HuH-7.5 (cell line): ENCODE results near the gene SEMA3D.

Experiments
- DNase-seq: peaks from one replicate; pipeline ENCODE4 v3.0.0; 2011; ENCODE audit warnings: low spot score

SEMA3D gene

GRCh38 chr7:85186521-85187241 is at the start of gene SEMA3D:
TSS of gene SEMA3D (minus strand) at chr7:85187056. CDS start at chr7:85121891, 65,165 bp downstream.
- peak; percentile 36 for DNase-seq

GRCh38 chr7:85234730-85235129 is 47.9 kb upstream of the SEMA3D start:
- no peak for DNase-seq

- DNase-seq: no peak
Observed at GRCh38 chr7:85232068-85232467, 45.2 kb upstream of the SEMA3D start.

GRCh38 chr7:85230623-85231022 is 43.8 kb upstream of the SEMA3D start:
- DNase-seq: no peak

GRCh38 chr7:85229544-85229943 is 42.7 kb upstream of the SEMA3D start:
- no peak for DNase-seq

- DNase-seq: no peak
Observed at GRCh38 chr7:85226361-85227085, 39.7 kb upstream of the SEMA3D start.

- DNase-seq: no peak
Observed at GRCh38 chr7:85224171-85224570, 37.3 kb upstream of the SEMA3D start.

GRCh38 chr7:85222522-85222921 is 35.7 kb upstream of the SEMA3D start:
- no peak for DNase-seq

GRCh38 chr7:85221796-85222195 is 34.9 kb upstream of the SEMA3D start:
- no peak for DNase-seq

- no peak for DNase-seq
Observed at GRCh38 chr7:85220651-85221050, 33.8 kb upstream of the SEMA3D start.

- no peak for DNase-seq
Observed at GRCh38 chr7:85220023-85220422, 33.2 kb upstream of the SEMA3D start.

GRCh38 chr7:85217085-85217484 is 30.2 kb upstream of the SEMA3D start:
- DNase-seq: no peak

GRCh38 chr7:85215098-85215497 is 28.2 kb upstream of the SEMA3D start:
- no peak for DNase-seq

GRCh38 chr7:85213500-85213899 is 26.6 kb upstream of the SEMA3D start:
- no peak for DNase-seq

- DNase-seq: no peak
Observed at GRCh38 chr7:85205754-85206153, 18.9 kb upstream of the SEMA3D start.

GRCh38 chr7:85204496-85204895 is 17.6 kb upstream of the SEMA3D start:
- DNase-seq: no peak

- DNase-seq: no peak
Observed at GRCh38 chr7:85204061-85204460, 17.2 kb upstream of the SEMA3D start.

- no peak for DNase-seq
Observed at GRCh38 chr7:85201209-85201608, 14.4 kb upstream of the SEMA3D start.

GRCh38 chr7:85196696-85197095 is 9.8 kb upstream of the SEMA3D start:
- no peak for DNase-seq

GRCh38 chr7:85191383-85191782 is 4.5 kb upstream of the SEMA3D start:
- DNase-seq: peak; percentile 6

GRCh38 chr7:85186083-85186520 is 754 bp downstream of the SEMA3D start:
- DNase-seq: peak; percentile 18

GRCh38 chr7:85185424-85186082 is 1.3 kb downstream of the SEMA3D start:
- DNase-seq: peak; percentile 27
